GM23338 (cell line): ENCODE results near the gene CS. TPM values are rescaled to one million over a fixed set of nuclear protein-coding genes. Genes with fewer than 3 reads are reported as not detected.

Experiments used
- ATAC-seq: fragments of 200-7000 bp; cut with Tn5 transposase; 3 replicates; pipeline ENCODE4 v1.9.1; 2020
- DNase-seq: peaks from one replicate; pipeline ENCODE4 v3.0.0-alpha.2; 2015; ENCODE audit warnings: low spot score
- H2AFZ ChIP-seq: fragments of 200-600 bp; sonication (generic); 2 replicates; pipeline ENCODE4 v1.8.0; 2016; ENCODE audit warnings: antibody characterized with exemption, mild to moderate bottlenecking, moderate library complexity
- H3F3A ChIP-seq: fragments of 200-600 bp; sonication (generic); replicated peaks from 2 replicates; pipeline ENCODE4 v1.8.0; 2017; ENCODE audit warnings: antibody characterized with exemption, mixed run types, low read depth
- H3K27ac ChIP-seq: fragments of 200-600 bp; sonication (generic); 2 replicates; pipeline ENCODE4 v1.6.1; 2016; ENCODE audit warnings: low read depth
- H3K27me3 ChIP-seq: fragments of 200-600 bp; sonication (generic); 2 replicates; pipeline ENCODE4 v1.8.0; 2016; ENCODE audit warnings: mild to moderate bottlenecking, mixed run types, moderate library complexity; ENCODE audit not compliant: insufficient read depth
- H3K36me3 ChIP-seq: fragments of 200-600 bp; sonication (generic); 2 replicates; pipeline ENCODE4 v1.8.0; 2016; ENCODE audit warnings: mild to moderate bottlenecking; ENCODE audit not compliant: insufficient read depth
- H3K4me1 ChIP-seq: fragments of 200-600 bp; sonication (generic); 2 replicates; pipeline ENCODE4 v1.8.0; 2016; ENCODE audit warnings: mild to moderate bottlenecking, moderate library complexity; ENCODE audit not compliant: insufficient read depth
- H3K4me2 ChIP-seq: fragments of 200-600 bp; sonication (generic); 2 replicates; pipeline ENCODE4 v1.7.1; 2017; ENCODE audit warnings: mixed run types
- H3K4me3 ChIP-seq: fragments of 200-600 bp; sonication (generic); 2 replicates; pipeline ENCODE4 v1.6.1; 2016; ENCODE audit warnings: mixed run types
- H3K79me2 ChIP-seq: fragments of 200-600 bp; sonication (generic); replicated peaks from 2 replicates; pipeline ENCODE4 v1.8.0; 2017; ENCODE audit warnings: mild to moderate bottlenecking; ENCODE audit not compliant: insufficient read depth
- H3K9me2 ChIP-seq: fragments of 200-600 bp; sonication (generic); 2 replicates; pipeline ENCODE4 v1.8.0; 2017; ENCODE audit not compliant: insufficient read depth
- H4K20me1 ChIP-seq: fragments of 200-600 bp; sonication (generic); replicated peaks from 2 replicates; pipeline ENCODE4 v1.8.0; 2017; ENCODE audit warnings: mild to moderate bottlenecking; ENCODE audit not compliant: insufficient read depth
- H3K27ac Mint-ChIP-seq: 2 replicates; pipeline ENCODE4 v1.8.0; 2020; ENCODE audit warnings: inconsistent platforms, mild to moderate bottlenecking, moderate library complexity, mixed read lengths
- H3K27me3 Mint-ChIP-seq: 3 replicates; pipeline ENCODE4 v1.8.0; 2022; ENCODE audit warnings: low read depth, mild to moderate bottlenecking, moderate library complexity, mixed read lengths, inconsistent platforms; ENCODE audit not compliant: insufficient read depth, poor library complexity
- H3K36me3 Mint-ChIP-seq: 3 replicates; pipeline ENCODE4 v1.8.0; 2021; ENCODE audit warnings: low read depth, mild to moderate bottlenecking, inconsistent platforms, moderate library complexity, mixed read lengths
- H3K4me1 Mint-ChIP-seq: 3 replicates; pipeline ENCODE4 v1.8.0; 2020; ENCODE audit warnings: mild to moderate bottlenecking, inconsistent platforms, mixed read lengths
- H3K4me3 Mint-ChIP-seq: 3 replicates; pipeline ENCODE4 v1.8.0; 2021; ENCODE audit warnings: moderate library complexity, mild to moderate bottlenecking, inconsistent platforms, mixed read lengths
- H3K9me3 Mint-ChIP-seq: 3 replicates; pipeline ENCODE4 v1.8.0; 2020; ENCODE audit warnings: moderate library complexity, mild to moderate bottlenecking, inconsistent platforms, mixed read lengths
- CREB1 ChIP-seq: fragments of 250-450 bp; sonication (Bioruptor Pico); IDR thresholded peaks from 2 replicates; pipeline ENCODE4 v1.5.0; 2020; ENCODE audit warnings: low read depth, mild to moderate bottlenecking, moderate library complexity
- EZH2 ChIP-seq: fragments of 200-600 bp; sonication (generic); IDR thresholded peaks from one replicate; pipeline ENCODE4 v1.8.0; 2017; ENCODE audit warnings: antibody characterized with exemption, mild to moderate bottlenecking, low read depth; ENCODE audit not compliant: unreplicated experiment
- EZH2phosphoT487 ChIP-seq: fragments of 200-600 bp; sonication (generic); IDR thresholded peaks from one replicate; pipeline ENCODE4 v1.8.1; 2018; ENCODE audit warnings: antibody characterized with exemption; ENCODE audit not compliant: unreplicated experiment
- JUNB ChIP-seq: IDR thresholded peaks from one replicate; pipeline ENCODE4 v1.6.1; 2016; ENCODE audit warnings: antibody characterized with exemption; ENCODE audit not compliant: unreplicated experiment
- STAT1 ChIP-seq: IDR thresholded peaks from one replicate; pipeline ENCODE4 v1.6.1; 2016; ENCODE audit warnings: antibody characterized with exemption; ENCODE audit not compliant: unreplicated experiment
- ZNF331 ChIP-seq: fragments of 250-450 bp; sonication (Bioruptor Pico); IDR thresholded peaks from 2 replicates; pipeline ENCODE4 v1.5.0; 2020; ENCODE audit warnings: low read depth, mild to moderate bottlenecking, moderate library complexity
- polyA plus RNA-seq: library from polyadenylated mRNA; unstranded; fragments of >200 nt; fragmentation: Nextera tagmentation; extraction: Ambion mirVana; gene quantifications from 2 replicates; pipeline ENCODE4 v1.2.1, GENCODE V29; 2016
- total RNA-seq: library from RNA; depleted of rRNA; stranded (reverse); fragments of >200 nt; shearing (Covaris generic); gene quantifications from 2 replicates; pipeline ENCODE4 v1.2.3, GENCODE V29; 2014
- TF ChIP-seq, protein P1 (sequence below): IDR thresholded peaks from one replicate; pipeline ENCODE4 v1.6.1; 2018; ENCODE audit warnings: antibody characterized with exemption; ENCODE audit not compliant: unreplicated experiment
- TF ChIP-seq, protein P2 (sequence below): IDR thresholded peaks from 2 replicates; pipeline ENCODE4 v1.6.1; 2016; ENCODE audit warnings: antibody characterized with exemption
- TF ChIP-seq, protein P3 (sequence below), 2 experiments: fragments of 200-600 bp in 1 of 2; sonication (generic) in 1 of 2; conservative IDR thresholded peaks; 2 replicates each; pipeline versions ENCODE4 v1.5.1 to v1.6.1; 2016 to 2017; ENCODE audit warnings: antibody characterized with exemption in 2 of 2, low read depth in 2 of 2, mild to moderate bottlenecking in 2 of 2, moderate library complexity in 1 of 2

CS gene
- total and polyA plus RNA-seq, 2 experiments from 2014 or later: 63.3 to 166 TPM

DNA sequence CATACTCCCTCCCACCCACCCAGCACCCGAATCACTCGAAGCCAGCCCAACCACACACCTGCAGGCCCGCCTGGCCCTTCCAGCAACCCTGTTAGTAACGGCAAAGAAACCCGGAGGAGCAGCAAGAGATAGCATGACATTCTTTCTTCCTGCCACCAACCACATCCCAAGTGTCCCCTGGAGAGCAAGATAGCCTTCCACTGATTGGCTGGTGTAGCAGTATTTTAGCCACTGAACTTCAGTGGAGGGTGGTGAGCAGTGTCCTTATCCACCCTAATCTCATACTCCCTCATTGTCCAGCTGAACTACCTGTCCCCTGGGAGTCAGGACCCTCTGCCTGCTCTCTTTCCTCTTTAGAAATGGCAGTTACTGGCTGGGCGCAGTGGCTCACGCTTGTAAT is 71.0 kb downstream of the CS start (continued):
- TF ChIP-seq, protein P1, sequence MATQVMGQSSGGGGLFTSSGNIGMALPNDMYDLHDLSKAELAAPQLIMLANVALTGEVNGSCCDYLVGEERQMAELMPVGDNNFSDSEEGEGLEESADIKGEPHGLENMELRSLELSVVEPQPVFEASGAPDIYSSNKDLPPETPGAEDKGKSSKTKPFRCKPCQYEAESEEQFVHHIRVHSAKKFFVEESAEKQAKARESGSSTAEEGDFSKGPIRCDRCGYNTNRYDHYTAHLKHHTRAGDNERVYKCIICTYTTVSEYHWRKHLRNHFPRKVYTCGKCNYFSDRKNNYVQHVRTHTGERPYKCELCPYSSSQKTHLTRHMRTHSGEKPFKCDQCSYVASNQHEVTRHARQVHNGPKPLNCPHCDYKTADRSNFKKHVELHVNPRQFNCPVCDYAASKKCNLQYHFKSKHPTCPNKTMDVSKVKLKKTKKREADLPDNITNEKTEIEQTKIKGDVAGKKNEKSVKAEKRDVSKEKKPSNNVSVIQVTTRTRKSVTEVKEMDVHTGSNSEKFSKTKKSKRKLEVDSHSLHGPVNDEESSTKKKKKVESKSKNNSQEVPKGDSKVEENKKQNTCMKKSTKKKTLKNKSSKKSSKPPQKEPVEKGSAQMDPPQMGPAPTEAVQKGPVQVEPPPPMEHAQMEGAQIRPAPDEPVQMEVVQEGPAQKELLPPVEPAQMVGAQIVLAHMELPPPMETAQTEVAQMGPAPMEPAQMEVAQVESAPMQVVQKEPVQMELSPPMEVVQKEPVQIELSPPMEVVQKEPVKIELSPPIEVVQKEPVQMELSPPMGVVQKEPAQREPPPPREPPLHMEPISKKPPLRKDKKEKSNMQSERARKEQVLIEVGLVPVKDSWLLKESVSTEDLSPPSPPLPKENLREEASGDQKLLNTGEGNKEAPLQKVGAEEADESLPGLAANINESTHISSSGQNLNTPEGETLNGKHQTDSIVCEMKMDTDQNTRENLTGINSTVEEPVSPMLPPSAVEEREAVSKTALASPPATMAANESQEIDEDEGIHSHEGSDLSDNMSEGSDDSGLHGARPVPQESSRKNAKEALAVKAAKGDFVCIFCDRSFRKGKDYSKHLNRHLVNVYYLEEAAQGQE: no peak
- TF ChIP-seq EZH2: no peak
- TF ChIP-seq, protein P2, sequence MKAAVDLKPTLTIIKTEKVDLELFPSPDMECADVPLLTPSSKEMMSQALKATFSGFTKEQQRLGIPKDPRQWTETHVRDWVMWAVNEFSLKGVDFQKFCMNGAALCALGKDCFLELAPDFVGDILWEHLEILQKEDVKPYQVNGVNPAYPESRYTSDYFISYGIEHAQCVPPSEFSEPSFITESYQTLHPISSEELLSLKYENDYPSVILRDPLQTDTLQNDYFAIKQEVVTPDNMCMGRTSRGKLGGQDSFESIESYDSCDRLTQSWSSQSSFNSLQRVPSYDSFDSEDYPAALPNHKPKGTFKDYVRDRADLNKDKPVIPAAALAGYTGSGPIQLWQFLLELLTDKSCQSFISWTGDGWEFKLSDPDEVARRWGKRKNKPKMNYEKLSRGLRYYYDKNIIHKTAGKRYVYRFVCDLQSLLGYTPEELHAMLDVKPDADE: no peak
- TF ChIP-seq, protein P3, sequence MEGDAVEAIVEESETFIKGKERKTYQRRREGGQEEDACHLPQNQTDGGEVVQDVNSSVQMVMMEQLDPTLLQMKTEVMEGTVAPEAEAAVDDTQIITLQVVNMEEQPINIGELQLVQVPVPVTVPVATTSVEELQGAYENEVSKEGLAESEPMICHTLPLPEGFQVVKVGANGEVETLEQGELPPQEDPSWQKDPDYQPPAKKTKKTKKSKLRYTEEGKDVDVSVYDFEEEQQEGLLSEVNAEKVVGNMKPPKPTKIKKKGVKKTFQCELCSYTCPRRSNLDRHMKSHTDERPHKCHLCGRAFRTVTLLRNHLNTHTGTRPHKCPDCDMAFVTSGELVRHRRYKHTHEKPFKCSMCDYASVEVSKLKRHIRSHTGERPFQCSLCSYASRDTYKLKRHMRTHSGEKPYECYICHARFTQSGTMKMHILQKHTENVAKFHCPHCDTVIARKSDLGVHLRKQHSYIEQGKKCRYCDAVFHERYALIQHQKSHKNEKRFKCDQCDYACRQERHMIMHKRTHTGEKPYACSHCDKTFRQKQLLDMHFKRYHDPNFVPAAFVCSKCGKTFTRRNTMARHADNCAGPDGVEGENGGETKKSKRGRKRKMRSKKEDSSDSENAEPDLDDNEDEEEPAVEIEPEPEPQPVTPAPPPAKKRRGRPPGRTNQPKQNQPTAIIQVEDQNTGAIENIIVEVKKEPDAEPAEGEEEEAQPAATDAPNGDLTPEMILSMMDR (conservative IDR thresholded peaks at IDR 0.05; ENCODE audit: low read depth in 2 of 2): no peak
- TF ChIP-seq ZNF331 (CRISPR knock-in tag): no peak
- TF ChIP-seq CREB1: no peak
- TF ChIP-seq JUNB: no peak
- no peak for TF ChIP-seq EZH2phosphoT487
- no peak for TF ChIP-seq STAT1

DNA sequence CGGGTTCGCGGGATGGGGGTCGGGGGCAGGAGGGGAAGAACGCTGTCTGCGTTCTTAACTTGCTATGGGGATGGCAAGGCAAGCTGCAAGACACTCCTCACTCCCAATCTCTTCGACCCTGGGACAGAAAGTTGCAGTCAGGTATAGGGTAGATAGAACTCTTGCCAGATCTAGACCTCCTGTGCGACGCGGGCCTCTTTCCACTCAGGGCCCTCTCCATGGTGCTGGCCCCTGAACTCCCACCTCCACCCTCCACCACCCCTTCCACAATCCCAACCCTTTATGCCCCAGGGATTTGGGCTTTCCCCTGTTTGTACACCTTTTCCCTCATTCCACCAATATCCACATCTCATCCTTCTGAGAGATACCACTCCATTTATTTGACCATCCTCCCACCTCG is 75.2 kb downstream of the CS start:
- no peak overlapping the region for H3K27ac Mint-ChIP-seq
- peak overlapping the region; percentile 86; the same call in 1 of the 2 replicates for H2AFZ ChIP-seq

More for the DNA sequence above, 75.2 kb downstream of the CS start:
- DNase-seq (no peak), ATAC-seq (no peak)
- peaks cover 35% of the 10 kb centered on the region for H3K4me1 Mint-ChIP-seq
- H4K20me1 ChIP-seq: no peaks in the 10 kb centered on the region
- H3F3A ChIP-seq: peaks cover 20% of the 10 kb centered on the region; the same call in 1 of the 2 replicates
- H3K27me3 ChIP-seq: no peaks in the 10 kb centered on the region
- TF ChIP-seq, protein P1: peak; percentile 71
- TF ChIP-seq EZH2phosphoT487: no peak
- H3K4me2 ChIP-seq: peak overlapping the region; percentile 93
- peak overlapping the region; percentile 93 for H3K4me3 Mint-ChIP-seq
- peaks cover 5% of the 10 kb centered on the region for H3K27me3 Mint-ChIP-seq
- H3K4me3 ChIP-seq: peak overlapping the region; percentile 68
- no peak overlapping the region for H3K27ac ChIP-seq
- peaks cover 12% of the 10 kb centered on the region; the same call in 2 of the 3 replicates for H3K36me3 Mint-ChIP-seq
- H3K4me1 ChIP-seq: peaks cover 30% of the 10 kb centered on the region
- H3K9me3 Mint-ChIP-seq: no peaks in the 10 kb centered on the region
- H3K36me3 ChIP-seq: no peaks in the 10 kb centered on the region
- peaks cover 13% of the 10 kb centered on the region for H3K79me2 ChIP-seq
- no peaks in the 10 kb centered on the region for H3K9me2 ChIP-seq
